PC-3 (cell line): Measurements from ENCODE around the gene ZBTB9. TPM values are rescaled to one million over a fixed set of nuclear protein-coding genes. Genes with fewer than 3 reads are reported as not detected.
A peak's percentile ranks its signal among the peaks of the same experiment; 100 is the strongest.

Experiments
- ATAC-seq: fragments of 200-7000 bp; cut with Tn5 transposase; 2 replicates; pipeline ENCODE4 v1.9.1; 2020; ENCODE audit warnings: mild to moderate bottlenecking, moderate library complexity
- BruUV-seq: library from RNA; stranded (reverse); fragments of 400-500 nt; replicated peaks from 2 replicates; lab custom pipeline; 2021; lab: Mats Ljungman, UMichigan
- CTCF ChIA-PET: fragments of 300-600 bp; sonication (Branson Sonifier 250); formaldehyde crosslinking; loops from one replicate; lab custom pipeline; 2022; ENCODE audit warnings: antibody characterized with exemption; lab: Charles Lee
- POLR2A ChIA-PET: fragments of 300-600 bp; sonication (Branson Sonifier 250); formaldehyde crosslinking; loops from one replicate; lab custom pipeline; 2022; ENCODE audit warnings: antibody characterized with exemption; ENCODE audit not compliant: unreplicated experiment; lab: Charles Lee
- DNase-seq: peaks from one replicate; pipeline ENCODE4 v3.0.0-alpha.2; 2015
- H2AFZ ChIP-seq: fragments of 300-600 bp; sonication (generic); 2 replicates; pipeline ENCODE4 v1.6.0; 2016; ENCODE audit warnings: antibody characterized with exemption, low read length
- H3F3A ChIP-seq: fragments of 300-600 bp; sonication (generic); one replicate; pipeline ENCODE4 v1.6.0; 2017; ENCODE audit warnings: antibody characterized with exemption, low read length, control low read depth, mild to moderate bottlenecking; ENCODE audit not compliant: unreplicated experiment
- H3K27ac ChIP-seq: fragments of 300-600 bp; sonication (generic); 2 replicates; pipeline ENCODE4 v1.5.1; 2016; ENCODE audit warnings: mild to moderate bottlenecking, low read length
- H3K27me3 ChIP-seq: fragments of 300-600 bp; sonication (generic); 2 replicates; pipeline ENCODE4 v1.6.1; 2016; ENCODE audit warnings: low read length, mixed read lengths
- H3K36me3 ChIP-seq: fragments of 300-600 bp; sonication (generic); 2 replicates; pipeline ENCODE4 v1.6.1; 2016; ENCODE audit warnings: low read depth, mixed run types, low read length, mixed read lengths
- H3K4me1 ChIP-seq: fragments of 300-600 bp; sonication (generic); 2 replicates; pipeline ENCODE4 v1.5.1; 2016; ENCODE audit warnings: low read length; ENCODE audit not compliant: insufficient read depth
- H3K4me2 ChIP-seq: fragments of 300-600 bp; sonication (generic); 2 replicates; pipeline ENCODE4 v1.6.0; 2016; ENCODE audit warnings: low read length
- H3K4me3 ChIP-seq: fragments of 300-600 bp; sonication (generic); 2 replicates; pipeline ENCODE4 v1.5.1; 2016; ENCODE audit warnings: mild to moderate bottlenecking, low read length, mixed read lengths
- H3K79me2 ChIP-seq: fragments of 300-600 bp; sonication (generic); 2 replicates; pipeline ENCODE4 v1.6.1; 2017; ENCODE audit warnings: low read length, mixed read lengths
- H3K9ac ChIP-seq: fragments of 300-600 bp; sonication (generic); 2 replicates; pipeline ENCODE4 v1.6.0; 2016; ENCODE audit warnings: mild to moderate bottlenecking, low read length
- H3K9me2 ChIP-seq: fragments of 300-600 bp; sonication (generic); replicated peaks from 2 replicates; pipeline ENCODE4 v1.6.1; 2016; ENCODE audit warnings: mixed run types, low read length, mixed read lengths
- H3K9me3 ChIP-seq: fragments of 300-600 bp; sonication (generic); 2 replicates; pipeline ENCODE4 v1.6.1; 2016; ENCODE audit warnings: low read length, mixed read lengths
- H4K20me1 ChIP-seq: fragments of 300-600 bp; sonication (generic); 2 replicates; pipeline ENCODE4 v1.6.1; 2016; ENCODE audit warnings: low read length, mixed read lengths
- CTCF ChIP-seq: fragments of 300-600 bp; sonication (generic); conservative IDR thresholded peaks from 2 replicates; pipeline ENCODE4 v1.5.1; 2017; ENCODE audit warnings: antibody characterized with exemption, low read depth, mild to moderate bottlenecking, low read length
- EZH2 ChIP-seq: fragments of 300-600 bp; sonication (generic); IDR thresholded peaks from one replicate; pipeline ENCODE4 v1.6.1; 2017; ENCODE audit warnings: antibody characterized with exemption, mild to moderate bottlenecking, low read length; ENCODE audit not compliant: unreplicated experiment
- EZH2phosphoT487 ChIP-seq: fragments of 300-600 bp; sonication (generic); IDR thresholded peaks from 2 replicates; pipeline ENCODE4 v1.6.1; 2018; ENCODE audit warnings: mild to moderate bottlenecking, antibody characterized with exemption, low read length, borderline replicate concordance
- intact Hi-C: fragments of 100-400 bp; cut with micrococcal nuclease; formaldehyde crosslinking; loops from 2 replicates; pipeline ENCODE4 v1.9.0; 2023
- total RNA-seq: library from RNA; depleted of rRNA; stranded (reverse); fragments of >200 nt; gene quantifications from 2 replicates; pipeline ENCODE4 v1.2.3, GENCODE V29; 2014

Gene ZBTB9
- total RNA-seq, 1 experiment from 2014 or later = 9.1 TPM

- no peak overlapping the region for H3K4me2 ChIP-seq
- ChIA-PET POLR2A (no interaction called here), CTCF (no interaction called here)
- H3K27ac ChIP-seq = no peak overlapping the region
- H3K79me2 ChIP-seq = peaks cover 29% of the 10 kb centered on the region
- no peak overlapping the region for H3K4me3 ChIP-seq
- H3K9me2 ChIP-seq = no peaks in the 10 kb centered on the region
- H3K4me1 ChIP-seq = peaks cover 13% of the 10 kb centered on the region
- no peaks in the 10 kb centered on the region for H4K20me1 ChIP-seq
- intact Hi-C loops = loop anchor here (10.0 kb wide), 1 partner anchor 103 kb away; no protein-coding TSS in a partner anchor
- DNase-seq (no peak), ATAC-seq (no peak)
- TF ChIP-seq EZH2phosphoT487 (no peak), CTCF (no peak), EZH2 (no peak)
- H3K9me3 ChIP-seq = no peaks in the 10 kb centered on the region
- peaks cover 12% of the 10 kb centered on the region; the same call in 1 of the 2 replicates for H3K36me3 ChIP-seq
- H2AFZ ChIP-seq = no peak overlapping the region
- H3F3A ChIP-seq = no peaks in the 10 kb centered on the region
- no peak overlapping the region for H3K9ac ChIP-seq
- BruUV-seq = no TSS peak
- H3K27me3 ChIP-seq = no peaks in the 10 kb centered on the region
Measured at GRCh38 chr6:33451606-33452005, 2.8 kb upstream of the ZBTB9 start.

- no peak overlapping the region for H3K9ac ChIP-seq
- H3K4me3 ChIP-seq = no peak overlapping the region
- BruUV-seq = no TSS peak
- H3K79me2 ChIP-seq = peaks cover 30% of the 10 kb centered on the region
- ChIA-PET POLR2A (no interaction called here), CTCF (no interaction called here)
- DNase-seq (no peak), ATAC-seq (no peak)
- TF ChIP-seq CTCF (no peak), EZH2 (no peak), EZH2phosphoT487 (no peak)
- no peak overlapping the region for H2AFZ ChIP-seq
- H4K20me1 ChIP-seq = no peaks in the 10 kb centered on the region
- no peaks in the 10 kb centered on the region for H3K9me2 ChIP-seq
- H3K36me3 ChIP-seq = peaks cover 15% of the 10 kb centered on the region; the same call in 1 of the 2 replicates
- no peak overlapping the region for H3K4me2 ChIP-seq
- no peaks in the 10 kb centered on the region for H3F3A ChIP-seq
- peaks cover 13% of the 10 kb centered on the region for H3K4me1 ChIP-seq
- H3K9me3 ChIP-seq = no peaks in the 10 kb centered on the region
- H3K27me3 ChIP-seq = no peaks in the 10 kb centered on the region
- H3K27ac ChIP-seq = no peak overlapping the region
- intact Hi-C loops = loop anchor here (10.0 kb wide), 1 partner anchor 102 kb away; no protein-coding TSS in a partner anchor
Measured at GRCh38 chr6:33452496-33452895, 1.9 kb upstream of the ZBTB9 start.

- Histone ChIP-seq H4K20me1 (no peaks in the 10 kb centered on the region), H3F3A (no peaks in the 10 kb centered on the region), H3K79me2 (peaks cover 30% of the 10 kb centered on the region), H3K9ac (peak overlapping the region; percentile 82), H3K4me3 (peak overlapping the region; percentile 86), H2AFZ (peak overlapping the region; percentile 77), H3K36me3 (peaks cover 15% of the 10 kb centered on the region; the same call in 1 of the 2 replicates), H3K4me1 (peaks cover 13% of the 10 kb centered on the region), H3K27me3 (no peaks in the 10 kb centered on the region), H3K9me2 (no peaks in the 10 kb centered on the region), H3K27ac (0 out of 2 replicates have a peak overlapping the region, but pooled peaks have one; percentile 10), H3K9me3 (no peaks in the 10 kb centered on the region), H3K4me2 (peak overlapping the region; percentile 91)
- no TSS peak for BruUV-seq
- CTCF ChIA-PET = interaction anchor here (1.2 kb wide), 1 partner anchor 126 kb away, joined by 5 read pairs; the partner anchor contains the start of gene BAK1
- POLR2A ChIA-PET = no interaction called here
- peak; percentile 27 for ATAC-seq
- TF ChIP-seq EZH2 (no peak), EZH2phosphoT487 (no peak), CTCF (no peak)
- no peak for DNase-seq
- intact Hi-C loops = loop anchor here (10.0 kb wide), 1 partner anchor 101 kb away; no protein-coding TSS in a partner anchor
Measured at GRCh38 chr6:33453393-33454008, 875 bp upstream of the ZBTB9 start.
